IPS-18a (cell line): ENCODE measurements around the gene FCER2.

Experiments
- H3K27ac ChIP-seq: one replicate; pipeline ENCODE4 v1.5.1; 2013; ENCODE audit warnings: low read length
- H3K27me3 ChIP-seq: one replicate; pipeline ENCODE4 v1.6.1; 2013; ENCODE audit warnings: mild to moderate bottlenecking, low read length; ENCODE audit not compliant: control insufficient read depth, insufficient read depth
- H3K36me3 ChIP-seq: one replicate; pipeline ENCODE4 v1.6.1; 2013; ENCODE audit warnings: low read depth, low read length; ENCODE audit not compliant: control insufficient read depth
- H3K4me1 ChIP-seq: one replicate; pipeline ENCODE4 v1.6.1; 2013; ENCODE audit warnings: low read depth, low read length; ENCODE audit not compliant: control insufficient read depth
- H3K4me3 ChIP-seq: one replicate; pipeline ENCODE4 v1.5.1; 2013; ENCODE audit warnings: low read length
- H3K9ac ChIP-seq: one replicate; pipeline ENCODE4 v1.6.1; 2013; ENCODE audit warnings: mild to moderate bottlenecking, low read length, moderate library complexity
- H3K9me3 ChIP-seq: one replicate; pipeline ENCODE4 v1.6.1; 2013; ENCODE audit warnings: low read depth, low read length; ENCODE audit not compliant: control insufficient read depth

Gene FCER2

DNA sequence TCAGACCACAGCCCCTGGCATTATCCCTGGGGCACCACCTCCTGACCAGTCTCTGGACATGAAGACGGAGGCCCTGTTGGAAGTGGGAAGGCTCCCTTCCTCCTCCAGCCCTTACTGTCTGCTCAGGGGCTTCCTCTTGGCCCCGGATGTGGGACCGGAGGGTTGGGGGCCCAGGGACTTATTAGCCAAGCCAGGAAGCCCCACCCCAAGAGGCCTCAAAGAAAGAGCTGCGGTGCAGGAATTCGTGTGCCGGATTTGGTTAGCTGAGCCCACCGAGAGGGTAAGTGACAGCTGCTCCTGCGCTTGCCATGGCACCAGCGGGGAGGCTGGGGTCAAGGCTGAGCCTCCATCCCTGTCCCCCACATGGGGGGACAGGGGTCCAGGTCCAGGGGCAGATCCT is 33.1 kb downstream of the FCER2 start, which contains the start of gene RETN:
TSS of gene RETN (plus strand) at position 208 of the 400 bp plus-strand sequence. CDS start 278 bp downstream, outside the sequence.
- peak within 1 kb of the TSS; percentile 19 for H3K4me3 ChIP-seq
- H3K27ac ChIP-seq: no peak within 1 kb of the TSS
- H3K9ac ChIP-seq: no peak within 1 kb of the TSS
- peaks cover 3% of the 10 kb centered on the region for H3K4me1 ChIP-seq
- H3K36me3 ChIP-seq: no peaks in the 10 kb centered on the region
- H3K27me3 ChIP-seq: peaks cover 37% of the 10 kb centered on the region
- no peaks in the 10 kb centered on the region for H3K9me3 ChIP-seq

DNA sequence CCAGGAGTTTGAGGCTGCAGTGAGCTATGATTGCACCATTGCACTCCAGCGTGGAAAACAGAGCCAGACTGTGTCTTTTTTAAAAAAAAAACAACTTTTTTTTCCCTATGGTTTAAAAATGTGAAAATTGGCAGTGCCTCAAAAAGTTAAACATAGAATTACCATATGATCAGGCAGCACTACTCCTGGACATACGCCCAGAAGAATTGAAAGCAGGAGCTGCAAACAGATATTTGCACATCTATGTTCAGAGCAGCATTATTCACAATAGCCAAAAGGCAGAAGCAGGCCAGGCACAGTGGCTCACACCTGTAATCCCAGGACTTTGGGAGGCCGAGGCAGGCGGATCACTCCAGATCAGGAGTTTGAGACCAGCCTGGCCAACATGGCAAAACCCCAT is 36.9 kb downstream of the FCER2 start:
- no peaks in the 10 kb centered on the region for H3K36me3 ChIP-seq
- peaks cover 3% of the 10 kb centered on the region for H3K4me1 ChIP-seq
- no peak overlapping the region for H3K4me3 ChIP-seq
- H3K9me3 ChIP-seq: no peaks in the 10 kb centered on the region
- H3K27ac ChIP-seq: no peak overlapping the region
- H3K9ac ChIP-seq: no peak overlapping the region
- peaks cover 16% of the 10 kb centered on the region for H3K27me3 ChIP-seq

DNA sequence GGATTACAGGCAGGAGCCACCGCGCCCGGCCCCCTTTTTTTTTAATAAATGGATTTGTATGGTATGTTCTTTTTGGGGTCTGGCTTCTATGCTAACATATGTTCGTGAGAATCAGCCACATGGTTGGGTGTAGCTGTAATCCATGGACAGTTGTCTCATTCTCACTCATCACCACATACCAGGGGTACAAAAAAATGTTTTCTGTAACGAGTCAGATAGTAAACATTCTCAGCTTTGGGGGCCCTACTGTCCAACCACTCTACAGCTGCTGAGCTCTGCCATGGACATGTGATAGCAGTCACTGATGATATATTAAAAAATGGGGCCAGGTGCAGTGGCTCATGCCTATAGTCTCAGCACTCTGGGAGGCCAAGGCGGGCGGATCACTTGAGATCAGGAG is 38.2 kb downstream of the FCER2 start:
- Histone ChIP-seq H3K9me3 (no peaks in the 10 kb centered on the region), H3K27ac (no peak overlapping the region), H3K4me1 (no peaks in the 10 kb centered on the region), H3K9ac (no peak overlapping the region), H3K27me3 (peaks cover 4% of the 10 kb centered on the region), H3K4me3 (no peak overlapping the region), H3K36me3 (no peaks in the 10 kb centered on the region)

DNA sequence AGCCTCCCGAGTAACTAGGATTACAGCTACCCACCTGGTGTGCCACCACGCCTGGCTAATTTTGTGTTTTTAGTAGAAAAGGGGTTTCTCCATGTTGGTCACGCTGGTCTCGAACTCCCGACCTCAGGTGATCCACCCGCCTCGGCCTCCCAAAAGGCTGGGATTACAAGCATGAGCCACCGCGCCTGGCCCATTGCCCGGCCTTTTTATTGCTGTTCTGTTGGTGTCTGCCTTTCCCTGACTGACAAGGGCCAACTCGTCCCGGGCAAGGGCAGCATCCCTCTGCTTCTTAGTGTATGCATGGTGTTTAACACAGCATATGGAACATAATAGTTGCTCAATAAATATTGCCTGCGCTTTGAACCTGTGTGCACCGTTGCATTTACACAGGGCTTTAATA is 39.3 kb downstream of the FCER2 start:
- H3K9ac ChIP-seq: no peak overlapping the region
- no peak overlapping the region for H3K4me3 ChIP-seq
- H3K27me3 ChIP-seq: no peaks in the 10 kb centered on the region
- no peaks in the 10 kb centered on the region for H3K9me3 ChIP-seq
- H3K4me1 ChIP-seq: no peaks in the 10 kb centered on the region
- H3K36me3 ChIP-seq: no peaks in the 10 kb centered on the region
- no peak overlapping the region for H3K27ac ChIP-seq

DNA sequence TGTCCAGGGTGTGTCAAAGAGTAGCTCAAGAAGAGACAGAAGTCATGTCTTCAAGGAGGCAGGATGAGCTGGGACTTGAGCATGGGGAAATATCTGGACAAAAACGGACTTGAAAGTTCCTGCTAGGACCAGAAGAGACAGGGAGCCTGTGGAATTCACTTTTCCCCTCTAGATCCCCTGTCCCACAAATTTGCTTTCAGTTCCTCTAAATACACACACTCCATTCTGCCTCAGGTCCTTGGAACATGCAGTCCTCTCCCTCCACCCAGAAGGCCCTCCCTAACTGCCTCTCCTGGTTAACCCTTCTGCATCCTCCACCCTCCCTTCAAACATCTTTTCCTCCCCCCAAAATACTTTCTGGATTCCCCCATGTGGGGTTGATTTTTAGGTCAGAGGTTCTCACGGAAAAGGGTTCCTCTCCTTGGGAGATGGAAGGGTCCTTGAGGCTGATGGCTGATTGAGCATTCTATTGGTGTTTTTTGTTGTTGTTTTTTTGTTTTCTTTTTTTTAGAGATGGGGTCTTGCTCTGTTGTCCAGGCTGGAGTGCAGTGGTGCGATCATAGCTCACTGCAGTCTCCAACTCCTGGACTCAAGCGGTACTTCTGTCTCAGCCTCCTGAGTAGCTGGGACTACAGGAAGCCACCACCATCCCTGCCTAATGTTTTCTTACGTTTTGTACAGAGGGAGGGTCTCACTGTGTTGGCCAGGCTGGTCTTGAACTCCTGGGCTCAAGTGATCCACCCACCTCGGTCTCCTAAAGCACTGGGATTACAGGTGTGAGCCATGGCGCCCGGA is 40.0 kb downstream of the FCER2 start:
- H3K9me3 ChIP-seq: no peaks in the 10 kb centered on the region
- H3K36me3 ChIP-seq: no peaks in the 10 kb centered on the region
- H3K4me3 ChIP-seq: no peak overlapping the region
- H3K4me1 ChIP-seq: no peaks in the 10 kb centered on the region
- no peak overlapping the region for H3K27ac ChIP-seq
- no peak overlapping the region for H3K9ac ChIP-seq
- no peaks in the 10 kb centered on the region for H3K27me3 ChIP-seq

DNA sequence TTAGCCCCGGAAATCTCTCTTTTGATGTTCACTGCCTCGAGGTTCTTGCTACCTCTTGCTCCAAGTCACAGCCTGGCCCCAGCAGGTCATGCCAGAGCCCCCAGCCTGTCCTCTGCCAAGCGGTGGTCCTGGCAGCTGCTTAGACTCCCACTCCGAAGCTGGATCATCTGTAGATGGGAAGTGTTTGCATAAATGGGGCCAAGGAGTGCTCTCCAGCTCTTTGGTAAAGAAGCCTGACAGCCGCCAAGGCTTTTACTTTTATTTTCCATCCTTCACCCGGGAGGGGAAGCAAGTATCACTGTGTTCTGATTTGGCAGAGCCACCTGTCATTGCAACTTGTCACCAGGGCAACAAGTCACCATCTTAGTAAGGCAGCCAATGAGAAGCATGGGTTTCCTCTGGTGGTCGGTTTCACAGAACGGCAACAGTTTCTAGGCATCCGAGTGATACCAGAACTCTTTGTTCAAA is 43.7 kb downstream of the FCER2 start:
- H3K9ac ChIP-seq: no peak overlapping the region
- peaks cover 12% of the 10 kb centered on the region for H3K27me3 ChIP-seq
- H3K36me3 ChIP-seq: no peaks in the 10 kb centered on the region
- H3K4me3 ChIP-seq: no peak overlapping the region
- H3K9me3 ChIP-seq: no peaks in the 10 kb centered on the region
- no peak overlapping the region for H3K27ac ChIP-seq
- no peaks in the 10 kb centered on the region for H3K4me1 ChIP-seq

DNA sequence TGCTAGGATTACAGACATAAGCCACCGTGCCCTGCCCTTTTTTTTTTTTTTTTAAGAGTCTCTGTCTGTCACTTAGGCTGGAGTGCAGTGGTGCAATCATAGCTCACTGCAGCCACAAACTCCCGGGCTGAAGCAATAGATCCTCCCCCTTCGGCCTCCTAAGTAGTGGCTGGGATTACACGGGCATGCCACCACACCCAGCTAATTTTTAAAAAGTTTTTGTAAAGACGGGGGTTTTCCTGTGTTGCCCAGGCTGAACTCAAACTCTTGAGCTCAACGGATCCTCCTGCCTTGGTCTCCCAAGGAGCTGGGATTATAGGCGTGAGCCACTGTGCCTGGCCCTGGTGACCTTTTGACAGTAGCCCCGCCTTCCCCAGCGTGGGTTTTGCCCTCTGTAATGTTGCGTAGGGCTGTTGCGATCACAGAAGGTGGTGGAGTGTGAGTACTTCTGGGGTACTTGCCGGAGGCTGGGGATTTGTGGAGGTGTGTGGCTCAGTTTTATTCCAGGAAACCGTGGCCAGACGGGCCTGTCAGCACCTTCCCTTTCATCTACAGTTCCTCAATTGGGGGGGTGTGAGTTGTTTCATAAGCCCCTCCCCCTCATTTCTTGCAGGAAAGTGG is 44.7 kb downstream of the FCER2 start:
- Histone ChIP-seq H3K4me1 (no peaks in the 10 kb centered on the region), H3K27me3 (peaks cover 22% of the 10 kb centered on the region), H3K36me3 (no peaks in the 10 kb centered on the region), H3K9me3 (no peaks in the 10 kb centered on the region), H3K4me3 (no peak overlapping the region), H3K9ac (no peak overlapping the region), H3K27ac (no peak overlapping the region)

DNA sequence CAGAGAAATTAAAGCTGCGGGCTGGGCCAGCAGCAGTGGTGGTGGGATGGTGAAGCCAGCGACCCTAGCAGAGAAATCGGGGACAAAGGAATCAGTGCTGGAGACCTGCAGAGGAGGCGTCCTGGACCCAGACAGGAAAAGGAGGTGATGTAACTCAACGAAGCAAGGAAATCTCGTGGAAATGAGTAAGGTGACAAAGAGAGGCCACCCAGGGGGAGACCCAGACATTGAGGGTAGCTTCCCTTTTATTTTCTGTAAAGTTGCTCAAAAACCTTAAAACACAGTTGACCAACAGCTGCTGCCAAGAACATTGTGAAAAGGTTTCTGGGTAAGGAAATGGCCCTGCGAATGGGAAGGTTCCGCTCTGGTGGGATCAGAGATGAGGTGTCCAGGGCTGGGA is 46.4 kb downstream of the FCER2 start:
- Histone ChIP-seq H3K4me3 (no peak overlapping the region), H3K27ac (no peak overlapping the region), H3K27me3 (peaks cover 31% of the 10 kb centered on the region), H3K36me3 (no peaks in the 10 kb centered on the region), H3K9ac (no peak overlapping the region), H3K4me1 (no peaks in the 10 kb centered on the region), H3K9me3 (no peaks in the 10 kb centered on the region)

DNA sequence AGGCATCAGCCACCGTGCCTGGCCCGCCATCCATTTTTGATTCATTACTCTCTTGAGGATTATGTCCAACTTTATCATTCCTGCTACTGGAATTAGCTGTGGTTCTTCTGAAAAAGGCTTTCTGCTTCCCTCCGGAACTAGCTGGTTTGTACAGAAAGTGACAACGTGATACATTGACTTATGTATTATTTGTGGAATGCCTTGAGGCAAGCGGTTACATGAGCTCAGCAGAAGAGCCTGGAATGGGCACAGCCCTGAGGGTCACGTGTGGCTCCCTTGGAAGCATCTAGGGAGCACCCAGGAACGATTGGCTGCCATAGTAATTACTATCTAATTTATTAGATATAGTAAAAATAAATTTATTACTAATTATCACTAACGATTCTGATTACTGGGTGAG is 47.5 kb downstream of the FCER2 start:
- Histone ChIP-seq H3K9me3 (no peaks in the 10 kb centered on the region), H3K27ac (no peak overlapping the region), H3K36me3 (no peaks in the 10 kb centered on the region), H3K4me1 (no peaks in the 10 kb centered on the region), H3K4me3 (no peak overlapping the region), H3K9ac (no peak overlapping the region), H3K27me3 (peaks cover 33% of the 10 kb centered on the region)

DNA sequence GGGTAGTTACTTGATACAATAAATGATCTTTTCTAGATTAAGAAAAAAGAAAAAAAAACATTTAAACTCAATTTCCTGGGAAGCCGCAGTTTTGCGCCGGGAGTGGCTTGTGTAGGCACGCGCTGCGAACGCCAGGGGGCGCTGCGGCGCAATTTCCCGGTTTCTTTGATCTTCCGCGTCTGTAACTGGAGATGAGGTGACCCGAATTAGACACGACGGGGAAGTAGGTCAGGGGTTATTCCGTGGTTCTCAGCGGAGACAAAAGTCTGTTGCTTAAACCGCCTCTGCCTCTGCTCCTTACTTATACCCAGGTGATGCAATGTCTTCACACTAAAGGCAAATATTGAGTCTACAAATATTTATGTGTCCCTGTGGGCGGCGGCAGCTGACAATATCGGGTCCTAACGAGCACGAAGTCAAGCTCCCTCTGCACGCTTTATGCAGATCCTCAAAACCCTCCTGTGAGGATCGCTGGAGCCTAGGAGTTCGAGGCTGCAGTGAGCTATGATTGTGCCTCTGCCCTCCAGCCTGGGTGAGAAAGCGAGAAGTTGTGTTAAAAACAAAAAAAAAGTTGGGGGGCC is 49.8 kb downstream of the FCER2 start:
- H3K9ac ChIP-seq: no peak overlapping the region
- H3K4me1 ChIP-seq: no peaks in the 10 kb centered on the region
- H3K4me3 ChIP-seq: no peak overlapping the region

DNA sequence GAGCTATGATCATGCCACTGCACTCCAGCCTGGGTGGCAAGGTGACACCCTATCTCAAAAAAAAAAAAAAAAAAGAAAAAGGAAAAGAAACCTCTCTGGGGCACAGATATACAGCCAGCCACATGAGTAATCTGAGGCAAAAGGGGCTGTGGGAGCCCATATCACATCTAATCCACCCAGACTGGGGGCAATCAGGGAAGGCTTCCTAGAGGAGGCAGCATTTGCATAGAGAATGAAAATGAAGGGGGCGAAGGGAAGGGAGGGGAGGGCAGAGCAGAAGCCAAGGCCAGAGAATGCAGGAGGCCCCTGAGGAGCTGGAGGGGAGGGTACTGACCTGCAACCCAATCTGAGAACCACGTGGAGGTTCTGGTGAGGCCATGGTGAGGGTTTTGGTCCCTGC is 51.8 kb downstream of the FCER2 start:
- H3K36me3 ChIP-seq: no peaks in the 10 kb centered on the region
- H3K9me3 ChIP-seq: no peaks in the 10 kb centered on the region
- H3K4me1 ChIP-seq: no peaks in the 10 kb centered on the region
- H3K4me3 ChIP-seq: no peak overlapping the region
- H3K27ac ChIP-seq: no peak overlapping the region
- no peak overlapping the region for H3K9ac ChIP-seq
- peaks cover 28% of the 10 kb centered on the region for H3K27me3 ChIP-seq

More for the DNA sequence above, 49.8 kb downstream of the FCER2 start:
- Histone ChIP-seq H3K27me3 (peaks cover 33% of the 10 kb centered on the region), H3K9me3 (no peaks in the 10 kb centered on the region), H3K36me3 (no peaks in the 10 kb centered on the region), H3K27ac (no peak overlapping the region)
